Stimulated activated CD4-positive, alpha-beta T cell treated with anti-CD3 and anti-CD28 coated beads, Interleukin-15, amount 100 ng/mL, for 48 hours (primary cell): Measurements from ENCODE around the gene LDB1.

Source experiments
- DNase-seq, 2 donors: peaks; one replicate each; pipeline ENCODE4 v3.0.0-alpha.2; 2020; ENCODE audit warnings: low read depth in 2 of 2

The LDB1 gene

GRCh38 chr10:102113261-102113955 lies 6.8 kb downstream of the LDB1 start:
- DNase-seq: no peak

DNA sequence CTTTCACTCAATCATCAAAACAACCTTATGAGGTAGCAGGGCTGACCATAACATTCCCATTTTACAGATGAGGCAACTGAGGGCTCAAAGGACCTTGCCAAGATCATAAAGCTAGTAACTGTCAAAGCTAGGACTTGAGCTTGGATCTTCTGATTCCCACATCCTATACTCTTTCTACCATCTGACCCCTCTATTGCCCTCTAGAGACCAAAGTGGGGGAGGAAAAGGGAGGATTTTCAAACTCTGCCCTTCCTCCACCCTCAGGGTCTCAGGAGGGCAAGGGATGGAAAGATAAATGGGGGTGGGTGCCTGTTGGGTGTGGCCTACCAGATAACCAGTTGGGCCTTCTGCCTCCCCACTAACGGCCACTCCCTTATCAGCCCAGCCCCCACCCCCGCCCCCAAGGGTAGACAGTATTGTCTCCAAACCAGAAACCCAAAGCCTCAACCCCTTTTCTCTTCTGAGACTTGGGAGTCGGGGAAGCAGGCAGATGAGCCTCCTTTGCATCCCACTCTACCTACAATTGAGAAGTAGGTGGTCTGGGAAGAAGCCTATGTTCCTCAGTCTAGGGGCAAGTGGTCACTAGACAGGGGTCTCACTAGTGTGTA lies 7.9 kb downstream of the LDB1 start:
- no peak for DNase-seq

DNA sequence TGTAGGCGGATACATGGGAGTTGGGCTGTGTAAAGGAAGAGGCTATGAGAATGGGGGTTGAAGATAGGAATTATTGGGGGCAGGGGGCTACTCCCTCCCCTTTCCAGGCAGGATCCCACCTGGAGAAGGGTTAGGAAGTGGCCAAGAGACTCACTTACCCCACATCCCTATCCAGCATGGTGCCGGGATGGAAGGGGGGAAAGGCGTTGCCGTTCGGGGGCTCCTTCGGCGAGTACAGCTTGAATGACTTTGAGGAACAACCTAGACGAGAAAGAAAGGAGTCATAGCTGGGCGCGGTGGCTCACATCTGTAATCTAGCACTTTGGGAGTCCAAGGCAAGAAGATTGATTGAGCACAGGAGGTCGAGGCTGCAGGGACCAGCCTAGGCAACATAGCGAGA lies 8.9 kb downstream of the LDB1 start:
- DNase-seq: no peak

DNA sequence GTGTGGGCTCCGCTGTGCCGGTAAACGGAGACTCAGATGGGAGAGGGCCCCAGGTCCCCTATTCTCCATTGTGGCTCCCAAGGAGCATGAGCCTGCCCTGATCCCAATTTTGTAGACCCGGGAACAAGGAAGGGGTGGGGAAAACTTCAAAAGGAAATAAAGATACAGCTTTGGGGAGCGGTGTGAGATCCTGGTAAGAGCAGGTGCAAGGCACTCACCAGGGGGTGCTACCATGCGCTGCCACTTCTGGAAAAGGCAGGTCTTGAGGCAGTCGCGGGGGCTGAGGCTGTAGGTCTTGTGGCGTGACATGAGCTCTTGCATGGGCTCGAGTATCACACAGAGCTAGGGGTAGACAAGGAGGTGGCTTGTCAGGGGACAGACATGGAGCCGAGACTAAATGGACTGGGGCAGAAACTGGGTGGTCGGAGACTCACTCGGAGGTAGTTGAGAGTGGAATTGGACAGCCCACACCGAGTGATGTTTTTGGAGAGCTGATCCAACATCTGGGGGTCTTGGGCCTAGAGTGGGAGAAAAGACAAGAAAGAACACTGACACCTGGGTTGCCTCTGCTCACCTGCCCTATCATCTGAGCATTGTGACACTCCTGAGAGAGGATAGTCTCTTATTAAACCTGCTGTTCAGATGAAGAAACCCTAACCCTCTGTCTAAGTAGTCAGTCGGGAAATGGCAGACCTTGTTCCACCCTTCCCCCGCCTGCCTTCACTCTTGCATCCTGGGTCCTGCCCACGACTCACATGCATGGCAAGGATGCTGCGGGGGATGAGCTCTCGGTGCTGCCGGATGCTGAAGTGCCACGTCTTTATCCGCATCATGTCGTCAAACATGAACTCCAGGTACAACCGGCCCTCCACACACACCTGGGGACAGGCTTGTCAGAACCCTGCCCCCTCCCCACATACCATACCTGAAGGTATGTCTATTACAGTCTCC lies 10.7 kb downstream of the LDB1 start:
- no peak for DNase-seq

- DNase-seq: no peak
Observed at GRCh38 chr10:102106998-102107397, 13.2 kb downstream of the LDB1 start.

GRCh38 chr10:102102421-102102820 lies 17.7 kb downstream of the LDB1 start:
- DNase-seq: no peak

DNA sequence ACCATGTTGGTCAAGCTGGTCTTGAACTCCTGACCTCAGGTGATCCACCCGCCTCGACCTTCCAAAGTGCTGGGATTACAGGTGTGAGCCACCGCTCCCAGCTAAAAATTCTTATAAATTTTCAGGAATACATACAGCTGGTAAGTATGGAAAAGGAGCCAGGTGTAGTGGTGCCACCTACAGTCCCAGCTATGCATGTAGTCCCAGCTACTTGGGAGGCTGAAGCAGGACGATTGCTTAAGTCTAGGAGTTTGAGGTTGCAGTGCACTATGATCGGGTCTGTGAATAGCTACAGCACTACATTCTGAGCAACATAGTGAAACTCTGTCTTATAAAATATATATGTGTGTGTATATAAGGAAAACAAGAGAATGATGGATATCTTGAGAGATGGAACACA lies 19.0 kb downstream of the LDB1 start:
- no peak for DNase-seq

DNA sequence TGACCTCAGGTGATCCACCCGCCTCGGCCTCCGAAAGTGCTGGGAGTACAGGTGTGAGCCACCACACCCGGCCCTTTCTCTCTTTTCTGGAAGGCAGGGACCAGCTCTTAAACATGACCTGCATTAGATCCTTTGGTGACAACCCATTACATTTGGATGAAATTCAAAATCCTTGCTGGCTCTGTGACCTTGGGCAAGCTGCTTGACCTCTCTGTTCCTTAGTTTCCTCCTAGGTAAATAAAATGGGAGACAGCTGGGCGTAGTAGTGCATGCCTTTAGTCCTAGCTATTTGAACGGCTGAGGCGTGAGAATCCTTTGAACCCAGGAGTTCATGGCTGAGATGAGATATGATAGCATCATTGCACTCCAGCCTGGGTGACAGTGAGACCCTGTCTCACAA lies 23.7 kb downstream of the LDB1 start:
- DNase-seq: no peak

DNA sequence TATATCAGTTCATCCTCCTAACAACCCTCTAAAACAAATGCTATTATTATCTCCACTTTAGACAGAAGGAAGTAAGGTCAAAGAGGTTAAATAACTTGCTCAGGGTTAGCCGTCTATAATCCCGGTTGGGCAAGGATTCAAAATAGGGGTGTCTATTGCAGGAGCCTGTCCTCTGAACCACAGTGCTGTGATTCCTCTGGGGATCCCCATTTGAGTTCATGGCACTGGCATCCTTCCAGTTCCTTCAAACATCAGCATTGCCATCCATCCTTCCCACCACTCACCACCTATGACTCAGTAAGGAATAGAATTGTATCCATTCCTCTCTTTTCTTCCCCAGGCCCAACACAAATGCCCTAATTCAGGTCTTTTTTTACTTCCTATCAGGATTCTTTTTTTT lies 29.4 kb downstream of the LDB1 start:
- no peak for DNase-seq

- no peak for DNase-seq
Observed at GRCh38 chr10:102086196-102086595, 34.0 kb downstream of the LDB1 start.

DNA sequence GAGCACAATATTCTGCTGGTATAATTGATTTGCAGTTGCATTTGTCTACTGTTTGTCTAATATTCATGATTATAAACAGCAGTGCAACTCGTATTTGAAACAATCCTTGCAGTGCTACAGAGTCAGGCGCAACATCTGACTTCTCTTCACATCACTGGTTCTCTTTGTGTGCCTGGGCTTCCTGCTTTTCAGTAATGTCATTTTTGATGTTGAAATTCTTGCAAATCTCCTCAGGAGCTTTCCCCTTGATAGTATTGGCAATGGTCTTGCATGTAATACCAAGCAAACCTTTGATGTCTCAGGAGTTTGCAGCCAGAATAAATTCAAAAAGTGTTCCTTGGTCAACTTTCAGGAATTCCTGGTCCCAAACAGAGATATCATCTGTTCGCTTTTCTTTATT lies 34.8 kb downstream of the LDB1 start:
- no peak for DNase-seq

- DNase-seq: no peak
Observed at GRCh38 chr10:102083541-102083940, 36.6 kb downstream of the LDB1 start.

DNA sequence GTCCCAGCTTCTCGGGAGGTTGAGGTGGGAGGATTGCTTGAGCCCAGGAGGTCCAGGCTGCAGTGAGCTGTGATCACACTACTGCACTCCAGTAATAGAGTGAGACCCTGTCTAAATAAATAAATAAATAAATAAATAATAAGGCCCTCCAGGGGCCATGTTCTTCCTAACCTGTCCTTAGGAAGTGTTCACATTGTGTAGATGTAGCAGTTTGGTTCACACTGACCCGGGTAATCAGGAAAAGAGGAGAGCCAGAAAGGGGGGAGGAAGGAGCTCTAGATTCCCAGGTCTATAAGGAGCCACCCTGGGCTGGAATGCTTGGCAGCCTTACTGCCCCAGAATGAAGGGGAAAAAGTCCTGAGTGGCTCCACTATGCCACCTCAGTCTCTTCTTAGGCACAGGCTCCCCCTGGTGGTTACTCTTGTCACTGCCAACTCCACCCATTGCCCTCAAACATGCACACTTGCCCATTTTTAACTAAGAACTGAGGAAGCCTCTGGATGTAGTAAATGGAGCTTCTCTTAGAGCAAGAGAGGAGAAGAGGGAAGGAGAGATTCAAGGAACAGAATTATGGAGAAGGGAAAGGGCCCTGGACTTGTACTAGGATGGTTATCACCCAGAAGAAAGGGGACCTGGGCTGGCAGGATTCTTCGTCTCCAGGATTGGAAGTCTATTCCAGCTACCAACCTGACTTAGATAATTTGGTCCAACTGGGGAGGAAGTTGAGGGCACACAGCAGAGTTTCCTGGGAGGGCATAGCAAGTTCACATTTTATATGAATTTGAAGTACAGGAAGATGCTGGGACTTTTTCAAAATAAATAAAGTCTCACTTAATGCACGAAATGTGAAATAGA lies 47.3 kb downstream of the LDB1 start:
- DNase-seq: peak; percentile 65 to 75

DNA sequence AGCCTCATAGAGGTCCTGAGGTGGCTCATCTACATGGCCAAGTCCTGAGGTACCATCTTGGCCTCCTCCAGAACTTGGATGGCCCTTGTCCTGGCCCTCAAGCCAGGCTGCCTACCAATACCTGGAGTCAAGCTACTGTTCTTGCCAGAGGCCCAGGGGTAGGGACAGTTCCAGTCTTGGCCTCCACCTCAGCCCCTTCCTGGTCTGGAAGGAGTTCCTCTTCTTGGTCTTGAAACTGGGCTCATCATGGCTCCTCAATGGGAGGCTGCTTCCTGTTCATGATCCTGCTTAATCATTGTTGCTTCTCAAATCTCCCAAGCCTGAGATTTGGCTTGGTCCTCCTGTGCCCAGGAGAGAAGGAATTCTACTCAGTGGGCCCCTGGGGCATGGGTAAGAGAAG lies 51.1 kb downstream of the LDB1 start:
- no peak for DNase-seq

GRCh38 chr10:102068216-102068615 lies 52.0 kb downstream of the LDB1 start:
- DNase-seq: no peak

DNA sequence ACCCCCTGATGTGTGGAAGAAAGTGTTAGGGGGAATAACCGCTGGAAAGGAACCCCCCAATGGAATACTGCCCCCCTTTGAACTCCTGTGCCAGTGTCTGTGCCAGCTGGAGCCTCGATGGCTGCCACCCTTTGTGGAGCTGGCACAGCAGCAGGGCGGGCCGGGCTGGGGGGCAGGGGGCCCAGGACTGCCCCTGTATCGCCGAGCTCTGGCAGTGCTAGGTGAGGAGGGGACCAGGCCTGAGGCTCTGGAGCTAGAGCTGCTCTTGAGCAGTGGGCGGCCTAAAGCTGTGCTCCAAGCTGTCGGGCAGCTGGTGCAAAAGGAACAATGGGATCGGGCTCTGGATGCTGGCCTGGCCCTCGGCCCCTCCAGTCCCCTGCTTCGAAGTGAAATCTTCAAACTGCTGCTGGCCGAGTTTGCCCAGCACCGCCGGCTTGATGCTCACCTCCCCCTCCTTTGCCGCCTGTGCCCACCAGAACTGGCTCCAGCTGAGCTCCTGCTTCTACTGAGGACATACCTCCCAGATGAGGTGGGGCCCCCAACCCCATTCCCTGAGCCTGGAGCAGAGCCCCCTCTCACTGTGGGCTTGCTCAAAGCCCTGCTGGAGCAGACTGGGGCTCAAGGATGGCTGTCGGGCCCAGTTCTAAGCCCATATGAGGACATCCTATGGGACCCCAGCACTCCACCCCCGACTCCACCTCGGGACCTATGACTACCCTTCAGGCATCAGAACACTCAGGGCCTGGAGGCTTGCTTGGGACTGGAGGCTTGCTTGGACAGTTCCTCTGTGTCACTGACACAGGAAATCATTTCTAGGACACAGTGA lies 52.9 kb downstream of the LDB1 start:
- no peak for DNase-seq

- no peak for DNase-seq
Observed at GRCh38 chr10:102066399-102067088, 53.6 kb downstream of the LDB1 start.

DNA sequence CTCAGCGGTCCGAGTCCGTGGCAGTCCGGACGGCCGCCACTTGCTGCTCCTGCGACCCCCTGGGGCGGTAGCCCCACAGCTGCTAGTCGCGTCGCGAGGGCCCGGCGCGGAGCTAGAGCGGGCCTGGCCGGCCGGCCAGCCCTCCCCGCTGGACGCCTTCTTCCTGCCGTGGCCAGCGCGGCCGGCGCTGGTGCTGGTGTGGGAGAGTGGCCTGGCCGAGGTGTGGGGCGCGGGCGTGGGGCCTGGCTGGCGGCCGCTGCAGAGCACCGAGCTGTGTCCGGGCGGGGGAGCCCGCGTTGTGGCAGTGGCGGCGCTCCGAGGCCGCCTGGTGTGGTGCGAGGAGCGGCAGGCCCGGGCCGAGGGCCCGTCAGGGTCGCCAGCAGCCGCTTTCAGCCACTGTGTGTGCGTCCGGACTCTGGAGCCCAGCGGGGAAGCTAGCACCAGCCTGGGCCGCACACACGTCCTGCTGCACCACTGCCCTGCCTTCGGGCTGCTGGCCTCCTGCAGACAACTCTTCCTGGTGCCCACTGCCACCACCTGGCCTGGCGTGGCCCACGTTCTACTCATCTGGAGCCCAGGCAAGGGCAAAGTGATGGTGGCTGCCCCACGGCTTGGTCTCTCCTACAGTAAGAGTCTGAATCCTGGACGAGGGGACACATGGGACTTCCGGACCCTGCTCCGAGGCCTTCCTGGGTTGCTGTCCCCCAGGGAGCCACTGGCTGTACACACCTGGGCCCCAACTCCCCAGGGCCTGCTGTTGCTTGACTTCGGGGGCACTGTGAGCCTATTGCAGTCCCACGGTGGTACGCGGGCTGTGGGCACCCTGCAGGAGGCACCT lies 54.4 kb downstream of the LDB1 start:
- no peak for DNase-seq

DNA sequence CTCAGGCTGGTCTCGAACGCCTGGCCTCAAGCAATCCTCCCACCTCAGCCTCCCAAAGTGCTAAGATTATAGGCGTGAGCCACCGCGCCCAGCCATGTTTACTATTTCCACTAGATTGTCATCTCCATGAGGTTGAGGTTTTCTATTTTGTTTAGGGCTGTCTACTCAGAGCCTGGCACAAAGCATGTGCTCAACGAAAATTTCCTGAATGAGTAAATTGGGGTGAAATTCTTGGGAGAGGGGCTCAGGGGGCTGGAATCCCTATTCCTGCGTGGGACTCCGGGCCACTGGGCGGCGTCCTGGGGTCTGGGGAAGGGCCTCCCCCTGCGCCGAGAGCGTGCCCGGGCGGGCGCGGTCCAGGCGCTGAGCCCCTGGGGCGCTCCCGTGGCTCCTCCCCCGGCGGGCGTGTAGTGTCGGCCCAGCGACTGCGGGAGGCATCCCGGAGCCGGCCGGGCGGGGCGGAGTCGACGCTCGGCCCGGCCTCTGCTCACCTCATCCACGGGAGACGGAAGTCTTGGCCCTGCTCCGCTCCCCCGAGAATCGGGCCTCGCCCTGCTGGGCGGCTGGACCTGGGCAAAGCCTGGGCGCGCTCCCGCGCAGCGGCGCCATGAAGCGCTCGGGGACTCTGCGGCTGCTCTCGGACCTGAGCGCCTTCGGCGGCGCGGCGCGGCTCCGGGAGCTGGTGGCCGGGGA lies 55.2 kb downstream of the LDB1 start, which contains the start of gene HPS6:
Gene HPS6, plus strand, starts transcription at position 482 of the 693 bp plus-strand sequence. Its CDS starts 126 bp downstream, at position 608.
- DNase-seq: peak; percentile 73 to 85
